Uterus (tissue), 2 donors: Measurements from ENCODE around the gene CCDC88B.

Source experiments
- CTCF ChIP-seq, 4 experiments: fragments of 200-600 bp in 2 of 4; fragments of 450-650 bp in 2 of 4; sonication (generic) in 2 of 4; IDR thresholded peaks; one replicate each; pipeline ENCODE4 v1.5.1; 2016 to 2019; ENCODE audit warnings: antibody characterized with exemption in 4 of 4, mild to moderate bottlenecking in 2 of 4, moderate library complexity in 1 of 4
- POLR2A ChIP-seq, 2 donors: fragments of 450-650 bp; IDR thresholded peaks; one replicate each; pipeline ENCODE4 v1.6.1; 2016; ENCODE audit warnings: antibody characterized with exemption in 2 of 2, mild to moderate bottlenecking in 1 of 2, moderate library complexity in 1 of 2

DNA sequence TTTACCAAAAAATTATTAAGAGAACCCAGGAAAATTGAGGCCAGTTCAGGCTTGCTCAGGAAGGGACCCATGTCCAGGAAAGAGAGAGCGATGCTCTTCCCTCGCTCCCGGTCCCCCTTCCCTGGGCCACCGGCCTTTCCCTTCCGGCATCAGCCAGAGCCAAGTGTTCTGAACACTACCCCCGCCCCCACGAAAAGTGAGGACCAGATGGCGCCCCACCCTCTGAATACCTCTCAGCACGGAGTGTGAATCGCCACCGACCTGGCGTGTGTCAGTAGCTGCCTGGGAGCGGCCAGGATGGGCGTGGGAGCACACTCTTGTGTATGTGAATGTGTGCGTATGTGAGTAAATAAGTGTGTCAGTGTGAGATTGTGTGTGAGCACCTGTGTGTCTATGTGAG lies 39.2 kb downstream of the CCDC88B start:
- TF ChIP-seq CTCF (IDR thresholded peaks at IDR 0.05) (no peak), POLR2A (IDR thresholded peaks at IDR 0.05) (no peak)
